Testis (tissue), 2 donors: ENCODE data around the gene MTMR6.

Source experiments
- POLR2A ChIP-seq: fragments of 450-650 bp; IDR thresholded peaks from one replicate; pipeline ENCODE4 v1.6.1; 2017; ENCODE audit warnings: antibody characterized with exemption, mild to moderate bottlenecking, moderate library complexity
- TF ChIP-seq, protein P1 (sequence below), 3 experiments: fragments of 450-650 bp in 2 of 3; fragments of 200-600 bp in 1 of 3; sonication (generic) in 1 of 3; IDR thresholded peaks; one replicate each; pipeline ENCODE4 v1.5.1; 2016 to 2019; ENCODE audit warnings: antibody characterized with exemption in 3 of 3, mild to moderate bottlenecking in 2 of 3, moderate library complexity in 1 of 3

DNA sequence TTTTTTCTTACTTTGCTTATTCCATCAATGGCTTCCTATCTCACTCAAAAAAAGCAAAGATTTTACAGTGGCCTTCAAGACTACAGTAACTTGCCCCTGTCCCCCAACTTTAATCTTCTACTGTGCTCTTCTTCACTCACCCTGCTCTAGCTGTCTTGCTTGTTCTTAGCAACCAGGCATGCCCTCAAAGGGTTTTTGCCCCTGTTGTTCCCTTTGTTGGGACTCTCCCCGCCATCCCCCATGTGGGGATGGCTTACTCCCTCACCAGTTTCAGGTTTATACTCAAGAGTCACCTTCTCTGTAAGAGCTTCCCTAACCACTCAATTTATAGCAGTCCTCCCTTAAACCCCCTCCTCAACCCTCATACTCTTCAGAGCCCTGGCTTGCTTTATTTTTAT, 5.4 kb downstream of the MTMR6 start:
- no peak for TF ChIP-seq POLR2A
- TF ChIP-seq, protein P1, sequence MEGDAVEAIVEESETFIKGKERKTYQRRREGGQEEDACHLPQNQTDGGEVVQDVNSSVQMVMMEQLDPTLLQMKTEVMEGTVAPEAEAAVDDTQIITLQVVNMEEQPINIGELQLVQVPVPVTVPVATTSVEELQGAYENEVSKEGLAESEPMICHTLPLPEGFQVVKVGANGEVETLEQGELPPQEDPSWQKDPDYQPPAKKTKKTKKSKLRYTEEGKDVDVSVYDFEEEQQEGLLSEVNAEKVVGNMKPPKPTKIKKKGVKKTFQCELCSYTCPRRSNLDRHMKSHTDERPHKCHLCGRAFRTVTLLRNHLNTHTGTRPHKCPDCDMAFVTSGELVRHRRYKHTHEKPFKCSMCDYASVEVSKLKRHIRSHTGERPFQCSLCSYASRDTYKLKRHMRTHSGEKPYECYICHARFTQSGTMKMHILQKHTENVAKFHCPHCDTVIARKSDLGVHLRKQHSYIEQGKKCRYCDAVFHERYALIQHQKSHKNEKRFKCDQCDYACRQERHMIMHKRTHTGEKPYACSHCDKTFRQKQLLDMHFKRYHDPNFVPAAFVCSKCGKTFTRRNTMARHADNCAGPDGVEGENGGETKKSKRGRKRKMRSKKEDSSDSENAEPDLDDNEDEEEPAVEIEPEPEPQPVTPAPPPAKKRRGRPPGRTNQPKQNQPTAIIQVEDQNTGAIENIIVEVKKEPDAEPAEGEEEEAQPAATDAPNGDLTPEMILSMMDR (IDR thresholded peaks at IDR 0.05): no peak
